Stimulated activated memory B cell treated with anti-CD40 and anti-IgM and Interleukin-4, amounts not matched to agents 10 μg/mL and 1 μg/mL and 100 μg/mL, for 72 hours (primary cell): ENCODE results near the gene RBPJ.
A peak's percentile ranks its signal among the peaks of the same experiment; 100 is the strongest.
"Not testable (repeated sequence)": the region's sequence is repeated elsewhere in the genome, so short reads cannot be mapped to it uniquely, and the experiment has no call there.

ENCODE experiments used
- ATAC-seq: fragments of 150-1000 bp; cut with Tn5 transposase; 2 replicates; pipeline ENCODE4 v1.10.0; 2021
- H3K27ac Mint-ChIP-seq: one replicate; pipeline ENCODE4 v1.8.0; 2022; ENCODE audit warnings: mild to moderate bottlenecking, mixed read lengths
- H3K27me3 Mint-ChIP-seq: one replicate; pipeline ENCODE4 v1.8.0; 2022; ENCODE audit warnings: mixed read lengths
- H3K36me3 Mint-ChIP-seq: one replicate; pipeline ENCODE4 v1.8.0; 2022; ENCODE audit warnings: mixed read lengths
- H3K4me1 Mint-ChIP-seq: one replicate; pipeline ENCODE4 v1.8.0; 2022; ENCODE audit warnings: mixed read lengths
- H3K4me3 Mint-ChIP-seq: one replicate; pipeline ENCODE4 v1.8.0; 2022; ENCODE audit warnings: mild to moderate bottlenecking, moderate library complexity, mixed read lengths
- H3K9me3 Mint-ChIP-seq: one replicate; pipeline ENCODE4 v1.8.0; 2022; ENCODE audit warnings: mixed read lengths

RBPJ gene

DNA sequence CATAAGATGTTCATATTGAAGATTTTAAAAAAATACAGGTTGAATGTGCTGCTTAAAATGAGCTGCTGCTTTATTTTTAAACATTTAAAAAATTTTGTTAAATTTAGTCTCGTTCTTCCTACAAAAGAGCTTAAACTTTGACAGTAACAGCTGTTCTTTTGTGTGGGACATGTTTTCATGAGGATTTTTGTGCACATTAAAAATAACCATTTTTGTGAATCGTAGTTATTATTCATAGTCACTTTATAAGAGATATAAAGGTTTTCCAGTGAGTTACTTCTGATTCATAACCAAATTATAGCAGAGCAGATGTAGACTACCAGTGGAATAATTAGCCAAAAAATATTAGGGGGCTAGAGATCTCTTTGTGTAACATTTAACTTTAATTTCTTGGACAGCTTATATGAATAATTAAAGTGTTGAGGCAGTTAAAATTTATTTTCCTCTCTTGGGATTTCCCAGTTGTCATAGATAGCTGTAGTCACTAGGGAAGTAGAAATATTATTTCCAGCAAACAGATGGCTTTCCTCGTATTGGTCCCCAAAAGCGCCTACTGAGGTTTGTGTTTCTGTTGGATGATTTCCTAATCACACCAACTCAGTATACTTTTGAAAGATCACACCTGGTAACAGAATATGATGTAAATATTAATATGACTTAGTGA lies 24.2 kb downstream of the RBPJ start:
- Mint-ChIP-seq H3K27me3 (no peaks in the 10 kb centered on the region), H3K4me3 (no peak overlapping the region), H3K36me3 (peaks cover 11% of the 10 kb centered on the region), H3K9me3 (no peaks in the 10 kb centered on the region), H3K27ac (peak overlapping the region; percentile 6), H3K4me1 (peaks cover 61% of the 10 kb centered on the region)
- no peak for ATAC-seq

DNA sequence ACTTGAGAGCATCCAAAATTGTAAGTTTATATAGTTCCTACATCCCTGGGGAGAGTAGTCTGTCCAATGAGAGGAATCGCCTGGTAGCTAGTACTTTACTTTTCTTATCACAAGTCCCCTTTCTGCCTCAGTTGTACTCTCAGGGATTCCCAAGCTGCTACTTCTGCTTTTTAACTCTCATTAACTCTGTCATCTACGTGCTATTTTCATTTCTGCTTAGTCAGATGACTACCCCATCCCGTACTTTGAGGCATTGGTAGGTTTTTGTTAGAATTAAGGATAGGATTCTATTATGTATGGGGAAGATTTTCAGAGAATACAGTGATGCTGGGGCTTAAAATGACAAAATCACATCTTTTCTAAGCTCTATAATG lies 24.7 kb downstream of the RBPJ start:
- peaks cover 61% of the 10 kb centered on the region for H3K4me1 Mint-ChIP-seq
- no peaks in the 10 kb centered on the region for H3K27me3 Mint-ChIP-seq
- no peaks in the 10 kb centered on the region for H3K9me3 Mint-ChIP-seq
- no peak overlapping the region for H3K4me3 Mint-ChIP-seq
- peaks cover 11% of the 10 kb centered on the region for H3K36me3 Mint-ChIP-seq
- ATAC-seq: no peak
- peak overlapping the region; percentile 6 for H3K27ac Mint-ChIP-seq

DNA sequence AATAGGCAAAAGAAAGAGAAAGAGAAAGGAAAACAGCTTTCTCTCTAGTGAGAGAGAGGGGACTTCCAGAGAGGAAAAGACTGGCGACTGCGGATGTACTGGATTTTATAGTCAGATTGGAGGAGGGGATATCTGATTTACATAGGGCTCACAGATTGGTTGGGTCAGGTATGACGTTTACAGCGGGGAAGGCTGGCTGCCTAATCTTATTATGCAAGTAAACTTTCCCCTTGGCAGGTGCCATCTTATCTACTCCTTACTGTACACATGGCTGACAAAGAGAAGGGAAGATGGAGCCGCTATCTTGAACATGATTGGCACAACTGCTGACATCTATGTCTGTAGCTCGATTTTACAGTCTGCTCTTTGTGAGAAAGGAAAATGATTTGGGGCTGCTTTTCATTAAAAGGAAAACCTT lies 25.4 kb downstream of the RBPJ start:
- peaks cover 11% of the 10 kb centered on the region for H3K36me3 Mint-ChIP-seq
- H3K4me1 Mint-ChIP-seq: peaks cover 59% of the 10 kb centered on the region
- no peak for ATAC-seq
- H3K4me3 Mint-ChIP-seq: no peak overlapping the region
- no peaks in the 10 kb centered on the region for H3K27me3 Mint-ChIP-seq
- no peaks in the 10 kb centered on the region for H3K9me3 Mint-ChIP-seq
- no peak overlapping the region for H3K27ac Mint-ChIP-seq

DNA sequence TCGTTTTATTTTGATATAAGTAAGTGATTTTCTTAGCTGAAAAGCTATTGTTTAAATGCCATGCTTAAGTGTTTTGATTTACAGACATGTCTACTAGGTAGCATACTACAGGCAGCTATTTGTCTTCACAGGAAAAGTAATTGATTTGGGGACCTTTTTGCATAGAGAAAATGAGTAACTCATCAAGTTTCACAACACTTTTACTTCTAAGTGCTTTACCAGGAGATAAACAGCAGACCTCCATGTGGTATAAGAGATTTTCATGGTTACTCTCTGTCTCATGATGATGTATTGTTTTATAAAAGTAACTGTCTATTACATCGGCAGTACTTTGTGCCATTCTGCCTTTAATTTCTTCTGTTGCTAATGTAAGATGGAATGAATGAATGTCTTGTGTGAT lies 28.7 kb downstream of the RBPJ start:
- no peak for ATAC-seq
- Mint-ChIP-seq H3K4me3 (no peak overlapping the region), H3K27ac (no peak overlapping the region), H3K4me1 (peaks cover 53% of the 10 kb centered on the region), H3K9me3 (no peaks in the 10 kb centered on the region), H3K27me3 (no peaks in the 10 kb centered on the region), H3K36me3 (peaks cover 11% of the 10 kb centered on the region)

DNA sequence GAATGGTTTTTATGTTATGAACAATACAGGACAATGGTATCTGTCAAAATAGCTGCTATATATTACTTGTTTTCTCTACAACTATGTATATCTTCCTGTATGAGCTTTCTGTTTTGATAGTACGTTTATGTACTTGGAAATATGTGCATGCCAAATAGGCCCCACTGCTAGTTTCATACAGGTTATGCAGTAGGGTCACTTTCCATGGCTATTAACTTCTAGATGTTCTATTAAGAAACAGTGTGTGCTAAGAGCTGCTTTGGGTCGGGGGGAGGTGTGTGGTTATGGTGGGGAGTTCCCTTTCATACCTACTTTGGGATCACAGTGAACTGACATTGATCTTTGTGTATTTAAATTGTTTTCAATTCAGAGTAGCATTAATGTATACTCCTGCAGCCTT lies 30.9 kb downstream of the RBPJ start:
- H3K4me3 Mint-ChIP-seq: no peak overlapping the region
- no peaks in the 10 kb centered on the region for H3K27me3 Mint-ChIP-seq
- no peak overlapping the region for H3K27ac Mint-ChIP-seq
- ATAC-seq: no peak
- H3K9me3 Mint-ChIP-seq: no peaks in the 10 kb centered on the region
- peaks cover 41% of the 10 kb centered on the region for H3K4me1 Mint-ChIP-seq
- H3K36me3 Mint-ChIP-seq: peaks cover 5% of the 10 kb centered on the region

DNA sequence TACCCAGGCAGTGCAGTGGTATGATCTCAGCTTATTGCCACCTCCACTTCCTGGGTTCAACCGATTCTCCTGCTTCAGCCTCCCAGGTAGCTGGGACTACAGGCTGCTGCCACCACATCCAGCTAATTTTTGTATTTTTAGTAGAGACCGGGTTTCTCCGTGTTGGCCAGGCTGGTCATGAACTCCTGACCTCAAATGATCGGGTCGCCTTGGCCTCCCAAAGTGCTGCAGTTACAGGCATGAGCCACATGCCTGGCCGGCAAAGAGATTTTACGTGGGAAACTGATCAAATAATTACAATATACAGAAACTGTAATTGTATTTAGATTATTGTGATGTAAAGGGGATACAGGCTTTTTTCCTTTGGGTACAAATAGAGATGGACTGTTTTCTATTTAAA lies 33.7 kb downstream of the RBPJ start:
- Mint-ChIP-seq H3K36me3 (no peaks in the 10 kb centered on the region), H3K4me3 (no peak overlapping the region), H3K27me3 (no peaks in the 10 kb centered on the region), H3K4me1 (peaks cover 29% of the 10 kb centered on the region), H3K27ac (no peak overlapping the region), H3K9me3 (no peaks in the 10 kb centered on the region)
- no peak for ATAC-seq

DNA sequence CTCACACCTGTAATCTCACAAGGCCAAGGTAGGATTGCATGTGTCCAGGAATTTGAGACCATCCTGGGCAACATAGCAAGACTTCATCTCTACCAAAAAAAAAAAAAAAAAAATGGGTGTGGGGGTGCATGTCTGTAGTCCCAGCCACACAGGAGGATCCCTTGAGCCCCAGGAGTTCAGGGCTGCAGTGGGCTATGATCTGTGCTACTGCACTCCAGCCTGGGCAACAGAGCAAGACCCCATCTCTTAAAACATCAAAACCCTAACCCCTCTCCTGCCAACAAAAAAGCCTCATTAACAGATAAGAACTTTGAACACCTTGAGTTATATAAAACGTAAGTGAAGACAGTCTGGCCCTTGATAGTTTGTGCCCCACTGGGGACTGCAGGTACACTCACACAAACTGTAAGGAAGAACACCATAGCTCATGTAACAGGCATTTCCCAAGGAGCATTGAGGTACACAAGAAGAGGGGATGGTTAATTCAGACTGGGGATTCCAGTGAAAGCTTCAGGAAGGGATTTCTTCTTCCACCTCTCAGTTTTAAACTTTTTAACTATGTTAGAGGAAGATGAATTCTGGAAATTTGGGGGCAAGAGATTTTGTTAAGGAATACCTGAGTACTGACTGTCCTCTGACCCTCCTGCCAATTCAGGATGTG lies 34.7 kb downstream of the RBPJ start:
- H3K36me3 Mint-ChIP-seq: no peaks in the 10 kb centered on the region
- H3K4me1 Mint-ChIP-seq: peaks cover 23% of the 10 kb centered on the region
- no peak overlapping the region for H3K4me3 Mint-ChIP-seq
- no peak for ATAC-seq
- H3K9me3 Mint-ChIP-seq: no peaks in the 10 kb centered on the region
- H3K27me3 Mint-ChIP-seq: no peaks in the 10 kb centered on the region
- no peak overlapping the region for H3K27ac Mint-ChIP-seq

DNA sequence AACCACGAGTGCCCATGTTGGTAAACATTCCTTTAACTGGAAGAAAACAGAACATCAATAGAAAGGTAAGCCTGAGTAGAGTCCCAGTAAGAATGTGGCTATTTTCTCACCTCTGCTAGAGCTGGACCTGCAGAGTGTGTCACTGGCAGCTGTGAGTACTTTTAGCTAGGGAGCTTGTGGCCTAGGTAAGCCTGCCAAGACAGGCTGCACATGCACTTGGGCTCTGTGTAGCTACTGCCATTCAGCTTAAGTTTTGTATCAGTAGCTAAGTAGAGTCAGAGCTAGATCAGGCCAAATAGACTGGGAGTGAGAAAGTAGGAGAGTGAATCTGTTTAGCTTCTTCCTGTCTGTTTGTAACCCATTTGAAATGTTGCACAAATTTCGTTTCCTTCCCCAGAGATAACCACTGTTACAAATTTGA lies 35.3 kb downstream of the RBPJ start:
- Mint-ChIP-seq H3K4me1 (peaks cover 25% of the 10 kb centered on the region), H3K4me3 (no peak overlapping the region), H3K27ac (no peak overlapping the region), H3K27me3 (no peaks in the 10 kb centered on the region), H3K9me3 (no peaks in the 10 kb centered on the region), H3K36me3 (no peaks in the 10 kb centered on the region)
- no peak for ATAC-seq

DNA sequence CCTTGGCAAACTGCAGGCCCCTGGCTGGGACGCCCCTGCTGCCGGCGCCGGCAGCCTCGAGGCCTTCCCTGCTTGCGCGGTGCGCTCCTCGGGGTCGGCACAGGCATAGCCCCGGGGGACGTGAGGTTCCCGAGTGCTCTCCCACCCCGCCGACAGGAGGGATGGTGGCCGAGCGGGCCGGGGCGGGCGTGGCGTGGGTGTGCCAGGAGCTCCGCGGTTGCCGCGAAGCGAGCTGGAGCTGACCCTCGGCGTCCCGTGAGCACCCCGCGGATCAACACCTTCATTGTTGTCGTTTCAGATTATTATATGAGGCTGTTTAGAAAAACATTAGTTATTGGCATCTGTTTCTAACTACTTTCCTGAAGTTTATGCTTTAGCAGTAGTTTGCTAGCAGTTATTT lies 38.7 kb downstream of the RBPJ start:
- H3K27ac Mint-ChIP-seq, H3K36me3 Mint-ChIP-seq, H3K4me3 Mint-ChIP-seq, H3K9me3 Mint-ChIP-seq, ATAC-seq, H3K27me3 Mint-ChIP-seq: not testable (repeated sequence)
- H3K4me1 Mint-ChIP-seq: peaks cover 11% of the 10 kb centered on the region

DNA sequence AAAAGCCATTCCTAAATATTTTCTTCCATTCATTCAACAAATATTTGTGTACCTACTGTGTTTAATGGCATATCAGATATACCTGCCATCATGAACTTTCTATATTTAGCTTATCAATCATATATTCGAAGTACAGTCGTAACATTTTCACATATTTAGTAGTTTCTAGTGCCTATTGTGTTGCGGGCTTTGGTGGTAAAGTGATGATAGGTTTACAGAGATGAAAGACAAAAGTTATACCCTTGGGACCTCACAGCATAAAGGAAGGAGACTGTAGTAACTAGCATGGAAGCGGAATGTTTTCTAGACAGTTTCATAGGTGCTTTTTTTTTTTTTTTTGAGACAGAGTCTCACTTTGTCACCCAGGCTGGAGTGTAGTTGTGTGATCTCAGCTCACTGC lies 39.5 kb downstream of the RBPJ start:
- Mint-ChIP-seq H3K27me3 (no peaks in the 10 kb centered on the region), H3K4me1 (peaks cover 11% of the 10 kb centered on the region), H3K4me3 (no peak overlapping the region), H3K36me3 (no peaks in the 10 kb centered on the region), H3K9me3 (no peaks in the 10 kb centered on the region), H3K27ac (no peak overlapping the region)
- ATAC-seq: no peak

DNA sequence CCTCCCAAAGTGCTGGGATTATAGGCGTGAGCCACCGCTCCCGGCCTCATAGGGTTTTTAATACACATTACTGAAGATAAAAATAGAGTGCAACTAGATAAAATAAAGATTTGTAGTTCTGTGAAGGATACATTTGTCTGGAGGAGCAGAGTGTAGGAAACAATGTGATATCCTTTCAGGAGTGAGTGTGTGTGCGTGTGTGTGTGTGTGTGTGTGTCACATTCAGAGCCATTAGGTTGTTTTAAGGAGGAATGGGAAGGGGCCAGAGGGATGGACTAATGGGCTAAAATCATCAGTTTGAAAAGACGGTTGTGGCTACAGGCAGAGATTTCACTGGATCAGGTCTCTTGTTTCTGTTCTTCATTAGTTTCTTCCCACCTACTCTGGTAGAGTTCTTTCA lies 40.0 kb downstream of the RBPJ start:
- Mint-ChIP-seq H3K27me3 (no peaks in the 10 kb centered on the region), H3K4me3 (no peak overlapping the region), H3K9me3 (no peaks in the 10 kb centered on the region), H3K36me3 (no peaks in the 10 kb centered on the region), H3K4me1 (peaks cover 11% of the 10 kb centered on the region), H3K27ac (no peak overlapping the region)
- ATAC-seq: no peak

DNA sequence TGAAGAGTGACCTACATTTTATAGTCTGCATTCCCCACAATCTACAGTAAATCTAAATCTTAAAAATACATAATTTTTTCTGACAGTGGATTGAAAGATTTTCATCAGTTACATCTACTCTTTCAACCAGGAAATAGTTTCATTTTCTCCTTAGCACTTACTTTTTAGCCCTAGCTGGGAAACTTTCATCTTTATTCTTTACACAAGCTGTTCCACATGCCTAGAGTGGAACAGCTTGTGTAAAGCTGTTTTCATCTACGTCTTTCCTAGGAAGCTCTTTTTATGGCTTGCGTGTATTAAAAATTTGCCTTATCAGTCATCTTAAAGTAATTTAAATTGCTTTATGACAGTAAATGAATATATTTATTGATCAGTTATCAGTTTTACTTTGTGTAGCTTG lies 40.5 kb downstream of the RBPJ start:
- H3K4me1 Mint-ChIP-seq: peaks cover 11% of the 10 kb centered on the region
- no peak for ATAC-seq
- H3K27ac Mint-ChIP-seq: no peak overlapping the region
- H3K27me3 Mint-ChIP-seq: no peaks in the 10 kb centered on the region
- H3K36me3 Mint-ChIP-seq: no peaks in the 10 kb centered on the region
- H3K9me3 Mint-ChIP-seq: no peaks in the 10 kb centered on the region
- H3K4me3 Mint-ChIP-seq: no peak overlapping the region

DNA sequence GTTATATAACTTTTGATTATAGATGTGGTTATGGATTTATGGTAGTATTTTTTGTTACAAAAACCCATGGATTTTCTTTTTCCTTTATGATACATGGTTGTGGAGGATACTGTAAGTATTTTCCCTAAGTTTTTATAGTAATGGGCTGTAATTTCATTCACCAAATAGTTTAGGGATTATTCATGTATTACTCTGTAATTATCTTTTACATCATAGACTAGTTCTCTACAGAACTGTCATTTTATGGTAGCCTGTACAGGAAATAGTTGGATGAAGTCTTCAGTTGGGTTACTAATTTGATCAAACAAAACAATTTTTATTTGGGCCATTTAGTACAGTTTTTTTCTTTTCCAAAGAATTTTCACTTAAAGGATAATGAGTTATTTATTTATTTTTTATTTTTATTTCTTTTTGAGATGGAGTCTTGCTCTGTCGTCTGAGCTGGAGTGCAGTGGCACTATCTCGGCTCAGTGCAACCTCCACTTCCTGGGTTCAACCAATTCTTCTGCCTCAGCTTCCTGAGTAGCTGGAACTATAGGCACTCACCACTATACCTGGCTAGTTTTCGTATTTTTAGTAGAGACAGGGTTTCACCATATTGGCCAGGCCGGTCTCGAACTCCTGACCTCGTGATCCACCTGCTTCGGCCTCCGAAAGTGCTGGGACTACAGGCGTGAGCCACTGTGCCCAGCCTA lies 42.1 kb downstream of the RBPJ start:
- H3K27me3 Mint-ChIP-seq: no peaks in the 10 kb centered on the region
- peaks cover 11% of the 10 kb centered on the region for H3K4me1 Mint-ChIP-seq
- H3K27ac Mint-ChIP-seq: no peak overlapping the region

DNA sequence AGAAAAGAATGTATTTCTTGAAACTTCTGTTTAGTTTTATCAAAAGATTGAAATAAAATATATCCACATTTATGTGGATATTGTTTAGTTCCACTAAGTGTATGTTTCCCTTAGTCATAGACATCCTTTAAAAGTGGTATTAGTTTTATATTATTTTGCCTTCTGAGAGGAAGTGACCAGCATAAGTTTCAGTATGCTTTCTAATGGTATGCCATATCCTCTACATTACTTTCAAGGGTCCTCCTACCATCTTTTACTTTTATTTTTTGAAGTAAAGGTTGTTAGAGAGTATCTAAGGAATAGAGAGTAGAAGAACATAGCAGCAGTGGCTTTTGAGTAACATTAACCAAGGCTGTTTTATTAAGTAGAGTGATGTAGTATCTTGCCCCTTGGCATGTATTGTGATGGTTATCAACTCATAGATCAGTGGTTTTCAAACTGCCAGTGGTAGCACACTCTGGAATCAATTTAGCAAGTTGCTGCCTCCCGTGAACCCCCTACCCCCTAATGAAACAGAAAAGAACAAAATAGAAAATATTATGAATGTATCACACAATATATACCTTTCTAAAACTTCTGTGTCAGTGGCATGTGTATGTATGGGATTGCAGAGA lies 44.8 kb downstream of the RBPJ start:
- no peak for ATAC-seq
- no peaks in the 10 kb centered on the region for H3K9me3 Mint-ChIP-seq
- H3K27ac Mint-ChIP-seq: no peak overlapping the region
- H3K27me3 Mint-ChIP-seq: no peaks in the 10 kb centered on the region
- peaks cover 18% of the 10 kb centered on the region for H3K4me1 Mint-ChIP-seq
- H3K36me3 Mint-ChIP-seq: peaks cover 16% of the 10 kb centered on the region
- H3K4me3 Mint-ChIP-seq: no peak overlapping the region

More for the DNA sequence above, 42.1 kb downstream of the RBPJ start:
- Mint-ChIP-seq H3K4me3 (no peak overlapping the region), H3K36me3 (peaks cover 2% of the 10 kb centered on the region), H3K9me3 (no peaks in the 10 kb centered on the region)
- no peak for ATAC-seq

DNA sequence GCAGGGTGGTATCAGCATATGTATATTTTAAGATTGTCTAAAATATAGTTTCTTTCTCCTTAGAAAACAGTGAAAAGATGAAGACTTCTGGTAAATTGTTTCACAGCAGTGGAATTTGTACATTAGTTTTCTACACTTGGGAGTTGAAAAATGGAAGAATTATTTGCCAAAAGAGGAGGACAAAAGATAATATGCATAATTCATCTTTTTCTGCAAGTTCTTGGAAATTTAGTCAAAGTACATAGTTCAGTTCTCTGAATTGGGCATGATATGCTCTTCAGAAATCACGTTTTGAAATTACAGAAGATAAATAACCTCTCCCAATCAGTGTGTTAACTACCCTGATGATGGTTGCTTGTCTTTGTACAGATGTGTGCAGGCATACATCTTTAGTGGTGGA lies 47.0 kb downstream of the RBPJ start:
- no peaks in the 10 kb centered on the region for H3K27me3 Mint-ChIP-seq
- H3K4me3 Mint-ChIP-seq: no peak overlapping the region
- H3K36me3 Mint-ChIP-seq: peaks cover 16% of the 10 kb centered on the region
- peaks cover 24% of the 10 kb centered on the region for H3K4me1 Mint-ChIP-seq
- no peak for ATAC-seq
- H3K27ac Mint-ChIP-seq: no peak overlapping the region
- no peaks in the 10 kb centered on the region for H3K9me3 Mint-ChIP-seq

DNA sequence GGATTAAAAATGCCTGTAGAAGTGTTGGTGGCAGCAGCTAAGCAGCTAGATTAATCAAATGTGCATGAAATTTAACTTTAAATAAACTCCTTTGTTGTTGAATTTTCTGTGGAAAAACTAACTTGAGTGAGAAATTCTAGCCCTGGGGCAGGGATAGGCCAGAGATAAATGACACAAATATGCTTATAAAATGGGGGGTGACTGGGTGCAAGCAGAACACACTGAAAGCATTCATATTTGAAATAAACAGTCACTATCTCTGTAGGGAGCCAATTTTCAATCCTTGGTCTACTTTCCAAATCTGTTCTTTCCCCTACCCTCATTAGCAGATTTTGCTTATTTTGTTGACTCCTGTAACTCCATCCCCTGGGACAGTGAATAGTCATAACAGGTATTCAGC lies 47.9 kb downstream of the RBPJ start:
- Mint-ChIP-seq H3K27me3 (no peaks in the 10 kb centered on the region), H3K36me3 (peaks cover 16% of the 10 kb centered on the region), H3K4me3 (no peak overlapping the region), H3K27ac (no peak overlapping the region), H3K9me3 (no peaks in the 10 kb centered on the region), H3K4me1 (peaks cover 32% of the 10 kb centered on the region)
- ATAC-seq: no peak
